ENCODE measurements around the gene SORCS2. TPM values are rescaled to one million over a fixed set of nuclear protein-coding genes. Genes with fewer than 3 reads are reported as not detected.

Gene SORCS2
- total RNA-seq, 2 donors from 2014 or later, result 0.68 to 0.92 TPM

GRCh38 chr4:7151668-7152227 is 40.6 kb upstream of the SORCS2 start:
- Histone ChIP-seq H3K27ac (no peak overlapping the region), H3K9me3 (no peaks in the 10 kb centered on the region), H3K27me3 (replicated peaks; ENCODE audit: insufficient read depth) (no peaks in the 10 kb centered on the region), H3K4me1 (ENCODE audit: control insufficient read depth in 1 of 2, low read depth in 2 of 2) (no peaks in the 10 kb centered on the region), H3K4me3 (no peak overlapping the region), H3K36me3 (no peaks in the 10 kb centered on the region)
- TF ChIP-seq, protein P1, sequence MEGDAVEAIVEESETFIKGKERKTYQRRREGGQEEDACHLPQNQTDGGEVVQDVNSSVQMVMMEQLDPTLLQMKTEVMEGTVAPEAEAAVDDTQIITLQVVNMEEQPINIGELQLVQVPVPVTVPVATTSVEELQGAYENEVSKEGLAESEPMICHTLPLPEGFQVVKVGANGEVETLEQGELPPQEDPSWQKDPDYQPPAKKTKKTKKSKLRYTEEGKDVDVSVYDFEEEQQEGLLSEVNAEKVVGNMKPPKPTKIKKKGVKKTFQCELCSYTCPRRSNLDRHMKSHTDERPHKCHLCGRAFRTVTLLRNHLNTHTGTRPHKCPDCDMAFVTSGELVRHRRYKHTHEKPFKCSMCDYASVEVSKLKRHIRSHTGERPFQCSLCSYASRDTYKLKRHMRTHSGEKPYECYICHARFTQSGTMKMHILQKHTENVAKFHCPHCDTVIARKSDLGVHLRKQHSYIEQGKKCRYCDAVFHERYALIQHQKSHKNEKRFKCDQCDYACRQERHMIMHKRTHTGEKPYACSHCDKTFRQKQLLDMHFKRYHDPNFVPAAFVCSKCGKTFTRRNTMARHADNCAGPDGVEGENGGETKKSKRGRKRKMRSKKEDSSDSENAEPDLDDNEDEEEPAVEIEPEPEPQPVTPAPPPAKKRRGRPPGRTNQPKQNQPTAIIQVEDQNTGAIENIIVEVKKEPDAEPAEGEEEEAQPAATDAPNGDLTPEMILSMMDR (IDR thresholded peaks at IDR 0.05), result no peak
- ATAC-seq (ENCODE audit: insufficient number of reproducible peaks, low FRiP score, low read depth) (no peak), DNase-seq (ENCODE audit: low spot score) (no peak)

DNA sequence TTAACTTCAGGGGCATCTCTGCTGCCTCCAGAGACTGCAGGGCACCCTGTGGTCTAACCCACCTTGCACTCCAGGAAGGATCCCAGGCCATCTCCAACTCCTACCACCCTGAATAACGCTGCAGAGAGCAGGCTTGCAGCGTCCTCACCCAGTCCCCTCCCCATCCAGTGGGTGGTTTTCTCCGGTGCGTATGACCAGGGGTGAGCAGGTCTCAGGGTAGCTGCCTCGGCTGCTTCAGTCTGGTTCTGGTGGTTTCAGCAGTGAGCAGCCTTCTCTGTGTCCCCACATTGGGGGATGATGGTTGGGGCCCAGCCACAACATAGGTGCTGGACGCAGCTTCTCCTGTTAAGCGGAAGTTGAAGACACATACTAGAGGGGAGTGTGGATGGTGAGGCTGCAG is 38.6 kb upstream of the SORCS2 start:
- Histone ChIP-seq H3K27ac (no peak overlapping the region), H3K4me1 (ENCODE audit: control insufficient read depth in 1 of 2, low read depth in 2 of 2) (no peaks in the 10 kb centered on the region), H3K9me3 (no peaks in the 10 kb centered on the region), H3K4me3 (no peak overlapping the region), H3K36me3 (no peaks in the 10 kb centered on the region), H3K27me3 (replicated peaks; ENCODE audit: insufficient read depth) (no peaks in the 10 kb centered on the region)
- ATAC-seq (ENCODE audit: insufficient number of reproducible peaks, low FRiP score, low read depth), result no peak
- TF ChIP-seq, protein P1 (IDR thresholded peaks at IDR 0.05), result no peak
- DNase-seq (ENCODE audit: low spot score), result no peak

GRCh38 chr4:7154351-7154981 is 37.9 kb upstream of the SORCS2 start:
- TF ChIP-seq, protein P1 (IDR thresholded peaks at IDR 0.05), result no peak
- Histone ChIP-seq H3K27ac (no peak overlapping the region), H3K27me3 (replicated peaks; ENCODE audit: insufficient read depth) (no peaks in the 10 kb centered on the region), H3K36me3 (no peaks in the 10 kb centered on the region), H3K9me3 (no peaks in the 10 kb centered on the region), H3K4me1 (ENCODE audit: control insufficient read depth in 1 of 2, low read depth in 2 of 2) (no peaks in the 10 kb centered on the region), H3K4me3 (no peak overlapping the region)
- ATAC-seq (ENCODE audit: insufficient number of reproducible peaks, low FRiP score, low read depth) (no peak), DNase-seq (ENCODE audit: low spot score) (no peak)

DNA sequence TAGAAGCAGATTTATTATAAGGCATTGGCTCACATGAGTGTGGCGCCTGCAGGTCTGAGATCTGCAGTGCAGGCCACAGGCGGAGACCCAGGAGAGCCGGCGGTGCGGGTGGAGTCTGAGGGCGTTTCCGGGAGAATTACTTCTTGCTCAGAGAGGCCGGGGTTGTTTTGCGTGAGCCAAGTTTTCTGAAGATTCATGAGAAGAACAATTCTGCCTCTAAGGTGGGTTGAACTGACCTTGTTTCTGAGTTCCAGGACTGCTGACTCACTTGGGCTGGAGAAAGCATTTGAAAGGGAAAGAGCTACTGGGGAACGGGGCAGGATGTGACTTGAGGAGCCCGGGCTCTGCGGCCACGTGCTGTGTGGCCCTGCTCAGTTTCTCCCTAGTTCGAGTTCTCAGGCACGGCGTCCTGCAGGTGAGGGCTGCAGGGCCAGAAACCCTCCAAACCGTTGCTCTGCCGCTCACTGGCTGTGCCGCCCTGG is 36.7 kb upstream of the SORCS2 start:
- H3K27ac ChIP-seq, result no peak overlapping the region
- ATAC-seq (ENCODE audit: insufficient number of reproducible peaks, low FRiP score, low read depth) (no peak), DNase-seq (ENCODE audit: low spot score) (no peak)
- H3K36me3 ChIP-seq, result no peaks in the 10 kb centered on the region
- TF ChIP-seq, protein P1 (IDR thresholded peaks at IDR 0.05), result no peak
- H3K27me3 ChIP-seq (replicated peaks; ENCODE audit: insufficient read depth), result no peaks in the 10 kb centered on the region
- no peaks in the 10 kb centered on the region for H3K9me3 ChIP-seq
- H3K4me3 ChIP-seq, result no peak overlapping the region
- no peaks in the 10 kb centered on the region for H3K4me1 ChIP-seq (ENCODE audit: control insufficient read depth in 1 of 2, low read depth in 2 of 2)

DNA sequence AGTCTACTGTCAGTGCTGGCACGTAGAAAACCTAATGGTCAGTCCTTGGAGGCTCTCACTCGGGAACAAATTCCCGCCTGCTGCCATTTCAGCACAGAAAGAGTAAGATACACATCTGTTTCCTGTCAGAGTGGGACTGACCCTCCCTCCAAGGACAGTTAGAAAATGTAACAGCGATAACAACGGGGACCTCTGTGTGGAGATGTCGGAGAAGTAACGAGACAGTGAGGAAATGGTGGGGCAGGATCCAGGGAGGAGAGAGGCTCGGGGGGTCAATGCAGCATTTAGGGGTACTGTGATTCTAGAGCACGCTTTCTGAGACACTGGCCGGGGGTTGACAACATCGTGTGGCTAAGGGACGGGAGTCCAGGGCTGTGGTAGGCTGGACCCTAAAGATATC is 36.0 kb upstream of the SORCS2 start:
- H3K4me3 ChIP-seq, result no peak overlapping the region
- DNase-seq (ENCODE audit: low spot score), result no peak
- H3K9me3 ChIP-seq, result no peaks in the 10 kb centered on the region
- ATAC-seq (ENCODE audit: insufficient number of reproducible peaks, low FRiP score, low read depth), result no peak
- TF ChIP-seq, protein P1 (IDR thresholded peaks at IDR 0.05), result no peak
- H3K27me3 ChIP-seq (replicated peaks; ENCODE audit: insufficient read depth), result no peaks in the 10 kb centered on the region
- H3K27ac ChIP-seq, result no peak overlapping the region
- H3K36me3 ChIP-seq, result no peaks in the 10 kb centered on the region
- peaks cover 0 to 2% of the 10 kb centered on the region in 2 donors for H3K4me1 ChIP-seq (ENCODE audit: control insufficient read depth in 1 of 2, low read depth in 2 of 2)
